Stimulated activated CD4-positive, alpha-beta T cell treated with anti-CD3 and anti-CD28 coated beads, Interleukin-4, amount 100 ng/mL, for 1 hour (primary cell): ENCODE measurements around the gene PACSIN3.

Experiments used
- DNase-seq: peaks from one replicate; pipeline ENCODE4 v3.0.0-alpha.2; 2020

Gene PACSIN3

GRCh38 chr11:47152126-47152952, 33.9 kb downstream of the PACSIN3 start:
- DNase-seq = no peak

GRCh38 chr11:47149782-47150181, 36.5 kb downstream of the PACSIN3 start:
- DNase-seq = no peak

GRCh38 chr11:47148903-47149531, 37.2 kb downstream of the PACSIN3 start:
- no peak for DNase-seq

- DNase-seq = no peak
Measured at GRCh38 chr11:47148270-47148669, 38.0 kb downstream of the PACSIN3 start.

- no peak for DNase-seq
Measured at GRCh38 chr11:47147681-47148080, 38.6 kb downstream of the PACSIN3 start.

- no peak for DNase-seq
Measured at GRCh38 chr11:47147250-47147649, 39.0 kb downstream of the PACSIN3 start.

GRCh38 chr11:47144541-47144940, 41.7 kb downstream of the PACSIN3 start:
- no peak for DNase-seq

GRCh38 chr11:47143322-47143721, 42.9 kb downstream of the PACSIN3 start:
- no peak for DNase-seq

GRCh38 chr11:47139878-47140277, 46.4 kb downstream of the PACSIN3 start:
- DNase-seq = no peak

- DNase-seq = no peak
Measured at GRCh38 chr11:47137476-47137875, 48.8 kb downstream of the PACSIN3 start.

- DNase-seq = no peak
Measured at GRCh38 chr11:47136921-47137320, 49.3 kb downstream of the PACSIN3 start.

- no peak for DNase-seq
Measured at GRCh38 chr11:47136327-47136726, 49.9 kb downstream of the PACSIN3 start.

GRCh38 chr11:47132981-47133380, 53.3 kb downstream of the PACSIN3 start:
- DNase-seq = no peak

GRCh38 chr11:47132490-47132889, 53.7 kb downstream of the PACSIN3 start:
- DNase-seq = no peak

GRCh38 chr11:47131136-47131535, 55.1 kb downstream of the PACSIN3 start:
- no peak for DNase-seq

GRCh38 chr11:47130543-47130942, 55.7 kb downstream of the PACSIN3 start:
- no peak for DNase-seq
